ENCODE data around the gene SHISA6. TPM values are rescaled to one million over a fixed set of nuclear protein-coding genes. Genes with fewer than 3 reads are reported as not detected.

Gene SHISA6
- total RNA-seq, 1 experiment from 2014 or later = 2.9 TPM

DNA sequence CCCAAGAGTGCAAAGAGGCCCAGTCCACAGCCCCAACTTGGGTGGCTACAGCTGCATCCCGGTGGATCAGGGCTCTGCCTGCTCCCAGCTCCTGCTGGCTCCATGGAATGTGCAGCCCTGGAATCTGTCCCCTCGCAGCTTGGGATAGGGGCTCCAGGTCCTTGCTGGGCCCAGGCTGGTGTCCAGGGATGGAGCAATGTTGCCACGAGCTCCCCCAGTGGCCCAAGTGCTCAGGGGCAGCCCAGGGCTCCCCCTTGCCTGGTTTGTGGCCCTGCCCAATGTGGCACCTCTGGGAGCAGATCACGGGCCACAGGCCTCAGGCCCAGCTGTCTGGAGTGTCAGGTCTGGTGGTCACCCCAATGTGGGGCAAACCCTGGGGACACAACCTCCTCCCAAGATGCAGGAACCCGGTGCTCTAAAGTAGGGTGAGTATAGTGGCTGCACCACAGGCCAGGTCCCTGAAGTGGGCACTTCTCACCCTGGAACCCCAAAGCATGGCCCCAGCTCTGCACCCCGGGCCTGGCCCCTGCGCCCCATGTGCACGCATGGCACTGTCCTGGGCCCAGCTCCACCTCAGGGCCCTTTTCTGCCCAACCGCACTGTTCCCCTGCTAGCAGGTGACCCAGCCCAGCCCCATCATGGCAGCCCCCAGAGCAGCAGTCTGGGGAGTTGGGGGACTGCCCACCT is 342.4 kb downstream of the SHISA6 start:
- no peak overlapping the region for H3K9ac ChIP-seq (ENCODE audit: extremely low read depth, insufficient read length, low read length)
- H3K79me1 ChIP-seq (ENCODE audit: insufficient read depth, low read depth, low read length, poor library complexity, severe bottlenecking) = no peaks in the 10 kb centered on the region
- no peak overlapping the region for H4K5ac ChIP-seq (ENCODE audit: insufficient read length, low read depth, low read length)
- H3K9me3 ChIP-seq (ENCODE audit: control insufficient read depth, low read depth, low read length) = no peaks in the 10 kb centered on the region
- H2BK120ac ChIP-seq (ENCODE audit: low read depth, low read length, poor library complexity, severe bottlenecking) = no peak overlapping the region
- H3K23ac ChIP-seq (ENCODE audit: insufficient read length, low read depth, low read length) = no peak overlapping the region
- no peak overlapping the region for H2BK12ac ChIP-seq (ENCODE audit: insufficient read length, low read depth, low read length)
- no peak overlapping the region for H2BK5ac ChIP-seq (ENCODE audit: insufficient read length, low read length)
- TF ChIP-seq, protein P1, sequence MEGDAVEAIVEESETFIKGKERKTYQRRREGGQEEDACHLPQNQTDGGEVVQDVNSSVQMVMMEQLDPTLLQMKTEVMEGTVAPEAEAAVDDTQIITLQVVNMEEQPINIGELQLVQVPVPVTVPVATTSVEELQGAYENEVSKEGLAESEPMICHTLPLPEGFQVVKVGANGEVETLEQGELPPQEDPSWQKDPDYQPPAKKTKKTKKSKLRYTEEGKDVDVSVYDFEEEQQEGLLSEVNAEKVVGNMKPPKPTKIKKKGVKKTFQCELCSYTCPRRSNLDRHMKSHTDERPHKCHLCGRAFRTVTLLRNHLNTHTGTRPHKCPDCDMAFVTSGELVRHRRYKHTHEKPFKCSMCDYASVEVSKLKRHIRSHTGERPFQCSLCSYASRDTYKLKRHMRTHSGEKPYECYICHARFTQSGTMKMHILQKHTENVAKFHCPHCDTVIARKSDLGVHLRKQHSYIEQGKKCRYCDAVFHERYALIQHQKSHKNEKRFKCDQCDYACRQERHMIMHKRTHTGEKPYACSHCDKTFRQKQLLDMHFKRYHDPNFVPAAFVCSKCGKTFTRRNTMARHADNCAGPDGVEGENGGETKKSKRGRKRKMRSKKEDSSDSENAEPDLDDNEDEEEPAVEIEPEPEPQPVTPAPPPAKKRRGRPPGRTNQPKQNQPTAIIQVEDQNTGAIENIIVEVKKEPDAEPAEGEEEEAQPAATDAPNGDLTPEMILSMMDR (conservative IDR thresholded peaks at IDR 0.05) = no peak
- H2BK15ac ChIP-seq (ENCODE audit: low read depth, low read length) = no peak overlapping the region
- no peaks in the 10 kb centered on the region for H3K4me1 Mint-ChIP-seq
- no CpG with 5 or more reads among the region's 9 CpGs for WGBS (ENCODE audit: extremely low coverage, insufficient read length, low lambda C conversion rate)
- H3K56ac ChIP-seq (ENCODE audit: insufficient read length, low read depth, low read length) = no peak overlapping the region
- no peak overlapping the region for H3K27ac Mint-ChIP-seq
- no peaks in the 10 kb centered on the region for H3K27me3 ChIP-seq (ENCODE audit: insufficient read depth, low read length)
- H2AFZ ChIP-seq (ENCODE audit: low read length) = no peak overlapping the region
- peak overlapping the region; percentile 65 for H3K14ac ChIP-seq (ENCODE audit: insufficient read depth, low read length)
- no peaks in the 10 kb centered on the region; the same call in 1 of the 2 replicates for H3K27me3 Mint-ChIP-seq (ENCODE audit: low read depth)
- H3K4me1 ChIP-seq (ENCODE audit: insufficient read depth, low read length) = no peaks in the 10 kb centered on the region
- no peak overlapping the region for H3K4me2 ChIP-seq (ENCODE audit: insufficient read depth, insufficient read length, low read length)
- H3K18ac ChIP-seq (ENCODE audit: insufficient read length, low read depth, low read length) = no peak overlapping the region
- H3K9me3 Mint-ChIP-seq = no peaks in the 10 kb centered on the region
- H4K20me1 ChIP-seq (ENCODE audit: control insufficient read depth, insufficient read depth, insufficient read length) = no peaks in the 10 kb centered on the region
- H3K36me3 Mint-ChIP-seq (ENCODE audit: insufficient read depth in 1 of 3, low read depth in 3 of 3) = no peaks in the 10 kb centered on the region
- no peak for DNase-seq
- no peaks in the 10 kb centered on the region for H3K79me2 ChIP-seq (ENCODE audit: insufficient read depth, low read length)
- H3K27ac ChIP-seq (ENCODE audit: insufficient read length, low read depth, low read length) = no peak overlapping the region
- H4K8ac ChIP-seq (replicated peaks; ENCODE audit: insufficient read length, low read depth, low read length) = no peak overlapping the region
- H3K4ac ChIP-seq (ENCODE audit: low read depth, low read length) = no peak overlapping the region
- no peak overlapping the region for H2AK5ac ChIP-seq (ENCODE audit: insufficient read length, low read length)
- no peak overlapping the region for H3T11ph ChIP-seq (ENCODE audit: low read length)
- no peak overlapping the region for H3K4me3 Mint-ChIP-seq
- no peak overlapping the region for H4K91ac ChIP-seq (ENCODE audit: insufficient read length, low read depth, low read length)
- H2BK20ac ChIP-seq (ENCODE audit: low read depth, low read length, poor library complexity, severe bottlenecking) = no peak overlapping the region
- no peaks in the 10 kb centered on the region for H3K23me2 ChIP-seq (ENCODE audit: insufficient read length, low read depth, low read length, poor library complexity, severe bottlenecking)
